Measurements from ENCODE around the gene KRT84.
"Not testable (repeated sequence)": the region's sequence is repeated elsewhere in the genome, so short reads cannot be mapped to it uniquely, and the experiment has no call there.

Gene KRT84

DNA sequence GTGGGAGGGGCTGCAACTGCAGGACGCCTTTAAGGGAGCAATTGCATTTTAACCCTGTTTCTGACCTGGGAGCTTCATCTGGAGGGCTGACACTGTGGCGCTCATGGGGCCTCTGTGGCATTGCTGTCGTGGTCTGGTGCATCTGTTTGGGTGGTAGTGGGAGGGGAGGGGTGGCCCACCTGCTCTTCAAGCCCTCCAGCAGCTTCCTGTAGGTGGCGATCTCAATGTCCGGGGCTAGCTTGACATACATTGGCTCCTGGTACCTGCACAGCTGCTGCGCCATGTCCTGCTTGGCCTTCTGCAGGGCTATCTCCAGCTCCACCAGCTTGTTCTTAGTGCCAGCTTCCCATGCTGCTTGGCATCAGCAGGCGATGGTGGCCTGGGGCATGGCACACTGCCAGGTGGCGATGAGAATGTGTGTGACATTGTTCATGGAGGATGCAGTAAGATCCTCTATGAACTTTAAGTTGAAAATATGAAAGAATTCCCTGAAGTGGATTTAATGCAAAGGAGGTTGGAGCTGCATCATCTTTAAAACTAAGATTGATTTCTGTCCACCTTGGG, 28.4 kb upstream of the KRT84 start:
- in situ Hi-C loops (cut with MboI; ENCODE audit: low pct_unique_long_range_greater_than_20kb, low sequenced_read_pairs) = no loop called here
- DNase-seq = no peak

DNA sequence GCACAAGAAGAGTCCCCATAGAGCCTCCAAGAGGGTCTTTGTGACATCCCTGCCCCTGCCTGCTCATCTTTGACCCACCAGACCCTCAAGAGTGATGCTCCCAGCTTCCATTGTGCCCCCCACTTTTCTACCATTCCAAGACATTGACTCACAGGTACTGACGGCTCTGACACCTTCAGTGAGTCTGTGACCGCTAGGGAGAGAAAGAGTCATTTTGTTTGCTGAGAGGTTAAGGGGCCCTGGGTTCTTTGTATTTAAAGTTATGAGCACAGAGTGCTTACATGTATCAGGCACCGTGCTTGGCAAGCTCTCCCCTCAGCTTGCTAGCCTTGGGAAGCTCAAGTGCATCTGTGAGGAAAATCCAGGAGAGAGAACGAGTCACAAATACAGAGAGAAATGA, 27.8 kb upstream of the KRT84 start:
- in situ Hi-C loops (cut with MboI; ENCODE audit: low pct_unique_long_range_greater_than_20kb, low sequenced_read_pairs) = no loop called here
- no peak for DNase-seq

DNA sequence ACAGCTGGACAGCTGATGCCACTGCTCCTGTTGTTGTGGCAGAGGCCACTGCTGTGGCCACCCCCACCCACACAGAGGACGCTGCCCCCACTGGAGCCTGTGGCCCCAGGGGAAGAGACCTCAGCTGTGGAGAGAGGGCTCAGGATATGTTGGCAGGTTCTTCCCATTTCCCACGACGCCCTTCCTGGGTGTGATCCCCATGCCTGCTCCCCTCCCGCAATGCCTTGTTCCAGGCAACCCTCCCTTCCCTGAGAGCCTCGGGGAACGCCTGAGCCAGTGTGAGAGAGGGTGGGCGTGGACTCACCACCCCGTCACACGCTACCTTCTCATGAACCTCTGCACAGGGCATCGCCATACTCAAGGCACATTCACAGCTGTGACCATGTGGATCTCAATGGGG, 26.4 kb upstream of the KRT84 start:
- in situ Hi-C loops (cut with MboI; ENCODE audit: low pct_unique_long_range_greater_than_20kb, low sequenced_read_pairs) = no loop called here
- DNase-seq = no peak

DNA sequence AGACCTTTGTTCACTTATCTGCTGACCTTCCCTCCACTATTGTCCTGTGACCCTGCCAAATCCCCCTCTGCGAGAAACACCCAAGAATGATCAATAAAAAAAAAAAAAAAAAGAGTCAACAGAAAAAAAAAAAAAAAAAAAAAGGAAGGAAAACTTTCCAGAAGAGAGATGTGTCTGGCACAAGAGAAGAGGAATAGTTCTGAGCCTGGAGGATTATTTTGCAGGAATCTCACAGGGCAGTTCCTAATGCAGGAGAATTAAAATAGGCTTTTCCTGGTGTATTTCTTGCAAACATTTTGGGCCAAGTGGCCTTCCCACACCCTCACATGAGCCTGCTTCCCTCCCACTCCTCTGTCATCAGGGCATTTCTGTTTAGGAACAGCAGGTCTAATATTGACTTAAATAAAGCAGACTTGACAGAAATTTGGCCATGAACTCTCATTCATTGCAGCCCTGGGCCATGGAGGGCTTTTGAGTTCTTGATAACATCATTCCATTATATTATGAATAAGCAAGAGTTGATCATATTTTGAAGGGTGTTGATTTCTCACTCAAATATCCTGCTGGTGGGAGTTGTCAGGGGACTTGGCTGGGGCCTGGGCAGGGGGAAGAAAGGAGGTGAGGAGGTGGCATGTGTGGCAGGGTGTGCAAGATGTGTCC, 25.3 kb upstream of the KRT84 start:
- in situ Hi-C loops (cut with MboI; ENCODE audit: low pct_unique_long_range_greater_than_20kb, low sequenced_read_pairs); DNase-seq: not testable (repeated sequence)

DNA sequence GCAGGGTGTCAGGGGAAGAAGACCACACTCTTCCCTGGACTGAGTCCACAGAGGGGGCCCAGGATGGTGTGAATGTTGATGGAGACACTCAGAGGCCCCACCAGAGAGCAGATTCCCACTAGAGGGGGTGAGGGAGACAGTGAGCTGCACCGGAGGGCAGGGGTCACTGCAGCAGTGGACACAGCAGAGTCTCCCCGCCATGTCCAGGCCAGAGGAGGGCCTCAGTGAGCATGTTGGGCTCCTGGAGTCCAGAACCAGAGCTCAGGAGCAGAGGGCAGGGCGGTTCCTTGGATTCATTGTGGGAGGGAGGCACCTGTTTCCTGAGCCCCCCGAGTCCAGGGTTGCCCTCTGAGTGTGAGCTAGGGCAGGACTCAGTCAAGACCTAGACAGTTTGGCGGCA, 22.5 kb upstream of the KRT84 start:
- no peak for DNase-seq
- in situ Hi-C loops (cut with MboI; ENCODE audit: low pct_unique_long_range_greater_than_20kb, low sequenced_read_pairs) = no loop called here

DNA sequence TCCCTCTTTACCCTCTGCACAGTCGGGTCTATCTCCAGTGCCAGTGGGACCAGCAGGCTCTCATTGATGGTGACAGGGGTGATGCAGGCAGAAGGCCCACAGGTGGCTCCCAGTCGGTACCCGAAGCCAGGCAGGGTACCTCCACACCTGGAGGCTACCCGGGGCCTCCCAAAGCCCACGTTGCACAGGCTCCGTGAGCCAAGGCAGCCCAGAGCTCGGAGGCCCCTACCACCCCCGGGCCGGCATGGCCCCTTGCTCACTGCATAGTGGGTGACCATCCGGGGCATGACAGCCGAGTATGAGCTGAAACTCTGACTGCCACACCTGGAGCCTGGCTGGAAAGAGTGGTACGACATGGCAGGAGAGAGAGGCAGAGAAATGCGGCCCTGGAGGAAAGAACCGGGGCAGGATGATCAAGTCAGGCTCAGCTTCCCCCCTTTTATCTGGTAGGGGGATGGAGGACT, 20.5 kb upstream of the KRT84 start, which contains the start of gene KRT82:
KRT82 (minus strand) TSS at position 414 of the 464 bp plus-strand sequence; CDS start at position 356, 58 bp downstream.
- in situ Hi-C loops (cut with MboI; ENCODE audit: low pct_unique_long_range_greater_than_20kb, low sequenced_read_pairs) = no loop called here
- no peak for DNase-seq

DNA sequence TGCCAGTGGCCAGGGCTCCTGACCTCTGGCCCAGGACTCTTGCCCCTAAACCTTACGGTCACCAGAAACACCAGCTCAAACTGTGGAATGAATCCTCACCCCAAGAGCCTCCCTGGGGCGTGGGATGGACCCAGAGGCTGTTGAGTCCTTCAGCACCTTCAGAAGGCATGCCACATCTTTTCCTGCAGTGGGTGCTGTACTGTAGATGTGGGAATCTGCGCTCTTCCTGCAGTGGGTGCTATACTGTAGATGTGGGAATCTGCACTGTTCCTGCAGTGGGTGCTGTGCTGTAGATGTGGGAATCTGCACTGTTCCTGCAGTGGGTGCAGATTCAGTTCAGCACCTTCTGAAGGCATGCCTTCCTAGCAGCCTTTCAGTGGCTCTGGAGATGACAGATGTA, 19.5 kb upstream of the KRT84 start:
- no peak for DNase-seq
- in situ Hi-C loops (cut with MboI; ENCODE audit: low pct_unique_long_range_greater_than_20kb, low sequenced_read_pairs) = no loop called here

DNA sequence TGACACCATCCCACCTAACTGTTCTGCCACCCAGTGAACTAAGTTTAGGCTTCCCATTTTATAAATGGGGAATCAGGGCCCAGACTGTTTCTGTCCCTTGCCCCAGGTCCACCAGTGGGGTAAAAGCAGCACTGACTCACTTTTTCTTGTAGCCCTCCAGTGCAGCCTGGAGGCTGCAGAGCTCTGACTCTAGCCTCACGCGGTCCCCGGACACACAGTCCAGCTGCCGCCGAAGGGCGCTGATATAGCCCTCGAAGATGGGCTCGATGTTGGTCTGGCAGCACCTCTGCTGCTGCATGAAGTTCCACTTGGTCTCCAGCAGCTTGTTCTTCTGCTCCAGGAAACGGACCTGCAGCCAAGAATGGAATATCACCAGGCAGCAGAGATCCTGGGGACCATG, 18.1 kb upstream of the KRT84 start:
- no peak for DNase-seq
- in situ Hi-C loops (cut with MboI; ENCODE audit: low pct_unique_long_range_greater_than_20kb, low sequenced_read_pairs) = no loop called here

DNA sequence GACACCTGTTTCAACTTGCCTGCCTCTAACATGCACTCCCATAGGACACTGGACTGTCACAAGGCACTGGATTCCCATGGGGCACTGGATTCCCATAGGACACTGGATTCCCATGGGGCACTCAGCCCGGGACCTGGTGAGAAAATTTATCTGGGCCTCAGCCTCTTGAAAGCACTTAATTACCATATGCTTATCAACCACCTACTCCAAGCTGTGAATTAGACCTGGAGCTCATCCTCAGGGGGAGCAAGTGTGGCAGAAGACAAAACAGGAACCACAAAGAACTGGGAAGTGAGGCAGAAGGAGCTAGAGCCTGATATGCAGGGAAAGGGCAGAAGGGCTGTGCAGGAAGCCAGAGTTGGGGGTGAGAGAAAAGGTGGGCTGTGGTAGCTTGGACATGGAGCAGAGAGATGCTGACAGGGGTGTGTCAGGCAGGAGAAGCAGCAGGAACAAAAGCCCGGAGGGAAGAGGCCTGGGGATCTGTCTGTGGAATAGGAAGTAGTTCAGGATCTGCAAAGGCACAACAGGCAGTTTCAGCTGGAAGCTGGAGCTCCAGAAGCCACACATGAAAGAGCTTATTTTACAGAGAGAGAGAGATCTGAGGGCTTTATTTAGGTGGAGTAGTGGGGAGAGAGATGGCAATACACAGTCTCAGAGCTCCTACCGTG, 17.6 kb upstream of the KRT84 start:
- in situ Hi-C loops (cut with MboI; ENCODE audit: low pct_unique_long_range_greater_than_20kb, low sequenced_read_pairs) = no loop called here
- DNase-seq = no peak

DNA sequence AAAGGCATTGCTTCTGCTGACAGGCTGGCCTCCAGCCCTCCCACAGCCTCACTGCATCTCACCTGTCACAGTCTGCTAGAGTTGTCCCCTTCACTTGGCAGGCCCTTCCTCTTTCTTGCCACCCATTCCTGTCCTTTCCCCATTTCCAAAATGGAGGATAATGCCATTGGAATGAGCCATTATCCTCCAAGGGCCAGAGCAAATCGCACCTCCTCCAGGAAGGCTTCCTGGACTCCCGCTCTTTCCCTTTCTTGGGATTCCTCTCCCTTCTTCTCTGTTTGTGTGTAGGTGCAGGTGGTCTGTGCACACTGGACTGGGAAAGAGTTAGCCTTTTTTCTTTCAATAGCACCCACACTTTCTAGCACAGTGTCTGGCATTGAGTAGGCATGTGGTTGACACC, 16.9 kb upstream of the KRT84 start:
- no peak for DNase-seq
- in situ Hi-C loops (cut with MboI; ENCODE audit: low pct_unique_long_range_greater_than_20kb, low sequenced_read_pairs) = no loop called here

DNA sequence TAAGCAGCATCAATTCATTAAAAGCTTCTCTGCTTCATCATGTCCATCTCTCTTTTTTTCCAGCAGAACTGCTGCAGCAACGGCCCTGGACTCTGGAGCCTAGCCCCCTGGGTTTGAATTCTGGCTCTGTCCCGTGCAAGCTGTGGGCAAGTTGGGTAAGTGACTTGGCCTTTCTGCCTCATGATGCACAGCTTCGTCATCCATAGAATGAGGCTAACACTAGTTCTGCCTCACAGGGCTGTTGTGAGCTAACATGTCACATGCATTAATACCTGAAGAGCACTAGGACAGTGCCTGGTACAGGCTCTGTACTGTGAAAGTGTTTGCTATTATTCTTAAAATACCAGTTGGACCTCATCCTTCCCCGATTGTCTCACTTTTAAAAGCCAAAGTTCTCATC, 16.5 kb upstream of the KRT84 start:
- in situ Hi-C loops (cut with MboI; ENCODE audit: low pct_unique_long_range_greater_than_20kb, low sequenced_read_pairs) = no loop called here
- DNase-seq = no peak

DNA sequence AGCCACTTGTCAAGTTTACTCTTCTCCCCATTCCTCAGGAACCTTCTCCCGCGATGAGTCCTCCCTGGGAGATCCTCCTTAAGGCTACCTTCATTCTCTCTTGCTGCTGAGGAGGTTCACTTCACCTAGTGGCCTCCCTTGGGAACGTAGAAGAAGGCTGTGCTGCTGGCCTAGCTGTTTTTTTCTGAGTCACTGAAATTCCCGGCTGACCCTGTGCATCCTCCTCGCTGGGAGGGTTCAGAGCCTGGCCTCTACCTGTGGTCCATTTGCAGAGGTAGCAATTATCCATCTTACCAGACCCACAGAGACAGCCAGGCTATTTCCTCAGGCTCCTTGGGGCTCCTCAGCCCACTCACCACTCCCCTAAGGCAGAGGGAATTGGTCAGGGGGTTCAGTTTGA, 16.1 kb upstream of the KRT84 start:
- in situ Hi-C loops (cut with MboI; ENCODE audit: low pct_unique_long_range_greater_than_20kb, low sequenced_read_pairs) = no loop called here
- no peak for DNase-seq

DNA sequence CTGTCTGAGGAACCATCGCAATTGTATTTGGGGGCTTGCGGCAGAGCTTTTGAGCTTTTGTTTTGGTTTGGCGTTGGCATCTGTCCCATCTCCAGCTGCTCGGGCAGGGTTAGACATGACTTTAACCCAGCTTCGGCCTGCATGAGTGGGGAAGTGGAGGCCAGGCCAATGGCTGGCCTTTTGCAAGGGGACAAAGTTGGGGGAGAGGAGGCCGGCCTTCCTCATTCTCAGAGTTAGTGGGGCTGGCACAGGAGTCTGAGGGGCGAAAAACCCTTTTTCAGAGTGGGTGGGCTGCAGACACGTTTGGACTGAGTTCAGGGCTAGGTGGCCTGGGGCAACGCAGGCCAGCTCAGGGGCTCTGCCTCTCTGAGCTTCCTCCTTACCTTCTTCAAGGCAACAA, 15.5 kb upstream of the KRT84 start:
- in situ Hi-C loops (cut with MboI; ENCODE audit: low pct_unique_long_range_greater_than_20kb, low sequenced_read_pairs) = no loop called here

DNA sequence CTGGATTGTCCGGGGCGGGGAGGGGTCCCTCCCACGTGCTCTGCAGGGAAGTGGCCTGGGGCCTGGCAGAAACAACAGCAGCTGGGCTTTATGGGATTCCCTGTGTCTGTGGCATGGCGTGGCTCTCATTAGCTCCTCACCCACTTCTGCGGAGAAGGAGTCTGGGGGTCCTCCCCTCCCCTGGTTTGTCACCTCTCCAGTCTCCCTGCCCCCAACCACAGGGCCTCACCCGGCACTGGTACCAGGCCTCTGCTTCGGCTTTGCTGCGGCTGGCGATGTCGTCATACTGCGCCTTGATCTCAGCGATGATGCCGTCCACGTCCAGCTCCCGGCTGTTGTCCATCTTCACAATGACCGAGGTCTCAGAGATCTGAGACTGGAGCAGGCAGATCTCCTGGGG, 14.3 kb upstream of the KRT84 start:
- in situ Hi-C loops (cut with MboI; ENCODE audit: low pct_unique_long_range_greater_than_20kb, low sequenced_read_pairs) = loop anchor here (25.0 kb wide), 1 partner anchor 588 kb away; no protein-coding TSS in a partner anchor
- no peak for DNase-seq

More for the DNA sequence above, 15.5 kb upstream of the KRT84 start:
- no peak for DNase-seq

DNA sequence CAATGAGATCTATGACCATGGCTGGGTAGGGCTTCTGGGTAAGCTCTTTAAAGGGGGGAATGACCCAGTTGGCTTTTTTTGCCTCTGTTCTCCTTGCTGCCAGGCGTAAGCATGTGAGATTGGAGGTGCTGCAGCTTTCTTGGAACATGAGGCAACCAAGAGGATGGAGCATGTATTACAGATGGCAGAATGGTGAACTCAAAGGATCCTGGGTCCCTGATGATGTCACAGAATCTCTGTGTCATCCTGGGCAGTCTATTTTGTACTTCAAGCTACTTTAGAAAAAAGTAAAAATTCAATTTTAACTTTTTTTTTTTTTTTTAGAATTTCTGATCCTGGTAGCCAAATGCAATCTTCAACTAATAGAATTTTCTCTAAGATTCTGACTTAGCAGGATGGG, 12.7 kb upstream of the KRT84 start:
- in situ Hi-C loops (cut with MboI; ENCODE audit: low pct_unique_long_range_greater_than_20kb, low sequenced_read_pairs) = loop anchor here (25.0 kb wide), 1 partner anchor 589 kb away; no protein-coding TSS in a partner anchor

DNA sequence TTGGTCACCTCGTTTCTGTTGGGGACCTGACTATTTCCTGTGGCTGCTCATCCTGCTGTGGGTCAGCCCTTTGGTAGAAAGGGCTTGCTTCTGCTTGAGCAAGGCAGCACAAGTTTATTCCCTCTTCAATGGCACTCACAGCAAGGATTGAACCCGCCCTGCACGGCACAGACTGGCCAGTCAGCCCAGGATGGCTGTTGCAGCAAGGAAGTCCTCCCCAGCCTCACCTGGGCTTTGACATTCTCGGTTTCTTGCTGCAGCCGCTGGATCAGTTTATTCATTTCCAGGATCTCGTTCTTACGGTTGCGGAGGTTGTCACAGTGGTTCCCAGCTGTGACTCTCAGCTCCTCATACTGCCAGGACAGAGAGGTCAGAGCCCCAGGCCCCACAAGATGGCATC, 11.2 kb upstream of the KRT84 start:
- in situ Hi-C loops (cut with MboI; ENCODE audit: low pct_unique_long_range_greater_than_20kb, low sequenced_read_pairs) = loop anchor here (25.0 kb wide), 1 partner anchor 591 kb away; no protein-coding TSS in a partner anchor
- DNase-seq = no peak

More for the DNA sequence above, 12.7 kb upstream of the KRT84 start:
- no peak for DNase-seq

DNA sequence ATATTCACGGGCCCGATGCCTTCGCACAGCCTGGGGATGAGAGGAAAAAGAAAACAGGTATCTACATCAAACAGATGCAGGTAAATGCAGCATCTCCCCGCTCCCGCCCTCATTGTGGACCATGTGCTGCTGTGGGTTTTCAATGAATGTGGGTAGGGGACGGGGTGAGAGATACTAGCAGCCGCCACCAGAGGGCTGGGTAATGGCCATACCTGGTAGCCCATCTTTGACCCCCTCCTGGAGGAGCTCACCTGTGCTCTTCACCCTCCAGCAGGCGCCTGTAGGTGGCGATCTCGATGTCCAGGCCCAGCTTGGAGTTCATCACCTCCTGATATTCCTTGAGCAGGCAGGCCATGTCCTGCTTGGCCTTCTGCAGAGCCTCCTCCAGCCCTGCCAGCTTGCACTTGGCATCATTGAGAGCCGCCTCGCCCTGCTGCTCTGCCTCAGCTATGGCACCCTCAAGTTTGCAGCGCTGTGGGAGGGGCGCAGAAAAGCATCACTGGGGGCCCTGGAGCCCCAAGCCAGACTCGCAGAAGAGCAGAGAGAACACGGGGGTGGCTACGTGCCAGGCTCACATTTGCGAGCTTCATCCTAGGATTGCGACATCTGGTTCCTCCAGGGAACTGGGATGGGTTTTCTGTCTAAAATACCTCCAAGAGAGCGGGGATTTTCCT, 10.4 kb upstream of the KRT84 start:
- peak; percentile 3 for DNase-seq
- in situ Hi-C loops (cut with MboI; ENCODE audit: low pct_unique_long_range_greater_than_20kb, low sequenced_read_pairs) = loop anchor here (25.0 kb wide), 1 partner anchor 591 kb away; no protein-coding TSS in a partner anchor

DNA sequence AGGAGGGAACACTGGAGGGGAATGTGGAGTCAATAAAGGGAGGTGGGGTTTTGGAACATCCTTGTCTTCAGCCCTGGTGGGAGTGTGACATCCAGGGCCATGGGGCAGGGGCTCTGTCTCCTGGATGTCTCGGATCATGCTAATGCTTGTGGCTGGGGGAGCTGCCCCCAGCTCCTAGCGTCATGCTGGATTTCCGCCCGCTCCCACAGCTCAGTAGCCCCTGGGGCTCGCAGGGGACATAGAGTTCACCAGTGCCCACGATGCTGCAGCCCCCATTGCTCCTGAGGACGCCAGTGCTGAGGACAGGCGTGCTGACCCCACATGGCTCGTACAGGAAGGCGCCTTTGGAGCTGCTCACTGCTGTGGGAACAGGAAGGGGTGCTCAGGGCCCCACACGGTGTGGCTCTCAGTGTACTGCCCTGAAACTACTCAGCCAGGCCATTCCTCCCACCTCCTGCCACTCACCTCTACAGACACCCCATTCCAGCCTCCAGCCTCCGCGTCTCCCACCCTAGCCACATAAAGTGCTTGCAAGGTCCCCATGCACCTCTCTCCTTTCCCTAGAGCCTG, 9.5 kb upstream of the KRT84 start:
- no peak for DNase-seq
- in situ Hi-C loops (cut with MboI; ENCODE audit: low pct_unique_long_range_greater_than_20kb, low sequenced_read_pairs) = loop anchor here (25.0 kb wide), 1 partner anchor 592 kb away; no protein-coding TSS in a partner anchor

DNA sequence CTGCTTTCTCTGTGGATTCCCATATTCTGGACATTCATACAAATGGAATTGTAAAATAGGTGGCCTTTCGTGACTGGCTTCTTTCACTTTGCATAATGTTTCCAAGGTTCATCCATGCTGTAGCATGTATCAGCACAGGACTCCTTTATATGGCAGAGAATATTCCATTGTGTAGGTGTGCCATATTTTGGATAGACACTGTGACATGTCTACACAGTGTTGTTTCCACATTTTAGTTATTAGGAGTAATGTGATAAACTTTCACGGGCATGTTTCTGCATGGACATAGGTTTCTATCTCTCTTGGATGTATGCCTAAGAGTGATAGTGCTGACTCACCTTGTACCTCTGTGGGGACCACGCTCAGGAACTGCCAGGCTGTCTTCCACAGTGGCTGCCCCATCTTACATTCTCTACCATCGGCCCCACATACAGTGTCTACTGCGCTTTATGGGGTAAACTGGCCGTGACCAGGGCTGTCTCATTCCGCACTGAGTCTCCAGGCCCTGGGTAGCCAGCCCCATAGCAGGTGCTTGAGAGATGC, 7.1 kb upstream of the KRT84 start:
- in situ Hi-C loops (cut with MboI; ENCODE audit: low pct_unique_long_range_greater_than_20kb, low sequenced_read_pairs) = loop anchor here (25.0 kb wide), 1 partner anchor 595 kb away; no protein-coding TSS in a partner anchor
- no peak for DNase-seq
